Panc1 (cell line): ENCODE results near the gene KRTAP4-4.
"Not testable (repeated sequence)": the region's sequence is repeated elsewhere in the genome, so short reads cannot be mapped to it uniquely, and the experiment has no call there.

Source experiments
- POLR2AphosphoS5 ChIP-seq: IDR thresholded peaks from 2 replicates; pipeline ENCODE4 v1.6.1; 2012; ENCODE audit warnings: mild to moderate bottlenecking, low read depth, low read length, moderate library complexity
- SIN3A ChIP-seq: IDR thresholded peaks from 2 replicates; pipeline ENCODE4 v1.6.1; 2012; ENCODE audit warnings: low read depth, mild to moderate bottlenecking, low read length, moderate library complexity, borderline replicate concordance; ENCODE audit not compliant: insufficient read depth
- TCF7L2 ChIP-seq: IDR thresholded peaks from 2 replicates; pipeline ENCODE4 v1.6.1; 2011; ENCODE audit warnings: mild to moderate bottlenecking, low read depth, low read length, inconsistent platforms
- TF ChIP-seq, protein P1 (sequence below): fragments of 450-650 bp; IDR thresholded peaks from 2 replicates; pipeline ENCODE4 v1.5.1; 2017; ENCODE audit warnings: mild to moderate bottlenecking
- TF ChIP-seq, protein P2 (sequence below), 2 experiments: IDR thresholded peaks; 2 replicates each; pipeline ENCODE4 v1.6.1; 2011 to 2012; ENCODE audit warnings: low read depth in 2 of 2, control low read depth in 1 of 2, low read length in 1 of 2, mild to moderate bottlenecking in 1 of 2, moderate library complexity in 1 of 2; ENCODE audit not compliant: insufficient read depth in 1 of 2

DNA sequence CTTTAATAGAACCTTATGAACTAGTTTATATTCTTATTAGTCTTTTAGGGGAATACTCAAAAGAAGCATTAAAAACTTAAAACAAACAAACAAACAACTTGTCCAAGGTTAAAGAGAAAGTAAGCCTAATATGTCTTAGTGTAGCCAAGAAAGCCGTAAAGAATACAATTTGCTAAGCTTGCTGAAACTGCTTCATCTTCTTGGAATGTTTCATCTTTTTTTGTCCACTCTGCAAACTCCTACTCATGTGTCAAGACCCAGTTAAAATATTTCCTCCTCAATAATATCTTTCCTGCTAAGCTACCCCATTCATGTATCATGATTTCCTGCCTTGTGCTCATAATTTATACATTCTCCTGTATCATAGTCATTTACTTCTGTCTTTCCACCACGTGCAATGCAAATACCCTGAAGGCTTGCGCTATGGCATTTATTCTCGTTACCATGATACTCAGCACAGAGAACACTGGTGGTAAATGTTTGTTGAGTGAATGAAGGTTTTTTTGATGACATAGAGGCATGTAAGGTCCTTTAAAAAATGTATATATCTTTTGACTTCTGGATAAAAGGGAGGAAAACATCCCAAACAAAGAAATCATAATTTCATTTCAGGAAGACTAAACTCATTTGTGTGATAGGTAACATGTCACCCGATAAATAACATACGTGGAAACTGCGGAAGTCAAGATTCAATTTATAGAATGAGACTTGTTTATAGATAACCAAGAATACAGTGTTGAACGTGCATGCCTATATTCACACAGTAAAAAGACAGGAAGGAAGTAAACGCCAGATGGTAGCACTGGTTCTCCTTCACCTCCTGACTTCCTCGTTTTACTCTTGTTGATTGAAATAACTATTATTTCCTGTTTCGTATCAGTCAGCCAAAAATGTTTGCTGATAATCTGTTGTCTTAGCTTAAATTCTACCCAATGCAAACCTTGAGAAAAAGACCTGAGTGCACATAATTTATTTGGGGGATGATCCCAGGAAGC lies 40.6 kb downstream of the KRTAP4-4 start:
- TF ChIP-seq, protein P1, sequence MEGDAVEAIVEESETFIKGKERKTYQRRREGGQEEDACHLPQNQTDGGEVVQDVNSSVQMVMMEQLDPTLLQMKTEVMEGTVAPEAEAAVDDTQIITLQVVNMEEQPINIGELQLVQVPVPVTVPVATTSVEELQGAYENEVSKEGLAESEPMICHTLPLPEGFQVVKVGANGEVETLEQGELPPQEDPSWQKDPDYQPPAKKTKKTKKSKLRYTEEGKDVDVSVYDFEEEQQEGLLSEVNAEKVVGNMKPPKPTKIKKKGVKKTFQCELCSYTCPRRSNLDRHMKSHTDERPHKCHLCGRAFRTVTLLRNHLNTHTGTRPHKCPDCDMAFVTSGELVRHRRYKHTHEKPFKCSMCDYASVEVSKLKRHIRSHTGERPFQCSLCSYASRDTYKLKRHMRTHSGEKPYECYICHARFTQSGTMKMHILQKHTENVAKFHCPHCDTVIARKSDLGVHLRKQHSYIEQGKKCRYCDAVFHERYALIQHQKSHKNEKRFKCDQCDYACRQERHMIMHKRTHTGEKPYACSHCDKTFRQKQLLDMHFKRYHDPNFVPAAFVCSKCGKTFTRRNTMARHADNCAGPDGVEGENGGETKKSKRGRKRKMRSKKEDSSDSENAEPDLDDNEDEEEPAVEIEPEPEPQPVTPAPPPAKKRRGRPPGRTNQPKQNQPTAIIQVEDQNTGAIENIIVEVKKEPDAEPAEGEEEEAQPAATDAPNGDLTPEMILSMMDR, result not testable (repeated sequence)
- not testable (repeated sequence) for TF ChIP-seq POLR2AphosphoS5, SIN3A, TCF7L2
- TF ChIP-seq, protein P2, sequence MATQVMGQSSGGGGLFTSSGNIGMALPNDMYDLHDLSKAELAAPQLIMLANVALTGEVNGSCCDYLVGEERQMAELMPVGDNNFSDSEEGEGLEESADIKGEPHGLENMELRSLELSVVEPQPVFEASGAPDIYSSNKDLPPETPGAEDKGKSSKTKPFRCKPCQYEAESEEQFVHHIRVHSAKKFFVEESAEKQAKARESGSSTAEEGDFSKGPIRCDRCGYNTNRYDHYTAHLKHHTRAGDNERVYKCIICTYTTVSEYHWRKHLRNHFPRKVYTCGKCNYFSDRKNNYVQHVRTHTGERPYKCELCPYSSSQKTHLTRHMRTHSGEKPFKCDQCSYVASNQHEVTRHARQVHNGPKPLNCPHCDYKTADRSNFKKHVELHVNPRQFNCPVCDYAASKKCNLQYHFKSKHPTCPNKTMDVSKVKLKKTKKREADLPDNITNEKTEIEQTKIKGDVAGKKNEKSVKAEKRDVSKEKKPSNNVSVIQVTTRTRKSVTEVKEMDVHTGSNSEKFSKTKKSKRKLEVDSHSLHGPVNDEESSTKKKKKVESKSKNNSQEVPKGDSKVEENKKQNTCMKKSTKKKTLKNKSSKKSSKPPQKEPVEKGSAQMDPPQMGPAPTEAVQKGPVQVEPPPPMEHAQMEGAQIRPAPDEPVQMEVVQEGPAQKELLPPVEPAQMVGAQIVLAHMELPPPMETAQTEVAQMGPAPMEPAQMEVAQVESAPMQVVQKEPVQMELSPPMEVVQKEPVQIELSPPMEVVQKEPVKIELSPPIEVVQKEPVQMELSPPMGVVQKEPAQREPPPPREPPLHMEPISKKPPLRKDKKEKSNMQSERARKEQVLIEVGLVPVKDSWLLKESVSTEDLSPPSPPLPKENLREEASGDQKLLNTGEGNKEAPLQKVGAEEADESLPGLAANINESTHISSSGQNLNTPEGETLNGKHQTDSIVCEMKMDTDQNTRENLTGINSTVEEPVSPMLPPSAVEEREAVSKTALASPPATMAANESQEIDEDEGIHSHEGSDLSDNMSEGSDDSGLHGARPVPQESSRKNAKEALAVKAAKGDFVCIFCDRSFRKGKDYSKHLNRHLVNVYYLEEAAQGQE (IDR thresholded peaks at IDR 0.05; ENCODE audit: insufficient read depth in 1 of 2, low read depth in 2 of 2, low read length in 1 of 2), result not testable (repeated sequence)
